DND-41 (cell line): Measurements from ENCODE around the gene CCDC169.

Experiments
- ATAC-seq: fragments of 200-7000 bp; cut with Tn5 transposase; 3 replicates; pipeline ENCODE4 v1.9.1; 2021; ENCODE audit warnings: low read depth; ENCODE audit not compliant: insufficient read depth
- DNase-seq: peaks from one replicate; pipeline ENCODE4 v3.0.0-alpha.2; 2020
- H2AFZ ChIP-seq: 2 replicates; pipeline ENCODE4 v1.6.0; 2012; ENCODE audit warnings: low read depth, low read length
- H3K27ac ChIP-seq: 2 replicates; pipeline ENCODE4 v1.5.1; 2012; ENCODE audit warnings: low read length, inconsistent platforms
- H3K27me3 ChIP-seq: fragments of 200-600 bp; sonication (generic); 2 replicates; pipeline ENCODE4 v1.6.0; 2012; ENCODE audit warnings: low read length, mild to moderate bottlenecking, inconsistent platforms; ENCODE audit not compliant: insufficient read depth, poor library complexity
- H3K36me3 ChIP-seq: 2 replicates; pipeline ENCODE4 v1.5.1; 2012; ENCODE audit warnings: low read length, inconsistent platforms; ENCODE audit not compliant: insufficient read depth
- H3K4me1 ChIP-seq: 2 replicates; pipeline ENCODE4 v1.5.1; 2012; ENCODE audit warnings: mild to moderate bottlenecking, low read length; ENCODE audit not compliant: insufficient read depth
- H3K4me2 ChIP-seq: 2 replicates; pipeline ENCODE4 v1.6.0; 2012; ENCODE audit warnings: mild to moderate bottlenecking, moderate library complexity, low read length, inconsistent platforms; ENCODE audit not compliant: insufficient read depth
- H3K4me3 ChIP-seq, 2 experiments: fragments of 200-600 bp in 1 of 2; shearing (Covaris generic) in 1 of 2; 2 replicates each; pipeline ENCODE4 v1.5.1; 2012 to 2016; ENCODE audit warnings: inconsistent platforms in 2 of 2, low read length in 2 of 2, mild to moderate bottlenecking in 2 of 2, low read depth in 1 of 2, moderate library complexity in 1 of 2
- H3K79me2 ChIP-seq: 2 replicates; pipeline ENCODE4 v1.6.0; 2012; ENCODE audit warnings: low read length, inconsistent platforms; ENCODE audit not compliant: insufficient read depth
- H3K9ac ChIP-seq: 2 replicates; pipeline ENCODE4 v1.6.0; 2012; ENCODE audit warnings: low read depth, mild to moderate bottlenecking, inconsistent platforms, low read length, moderate library complexity
- H3K9me3 ChIP-seq: 2 replicates; pipeline ENCODE4 v1.5.1; 2012; ENCODE audit warnings: low read length, moderate library complexity, mild to moderate bottlenecking, inconsistent platforms; ENCODE audit not compliant: insufficient read depth, severe bottlenecking
- H4K20me1 ChIP-seq: 2 replicates; pipeline ENCODE4 v1.6.0; 2012; ENCODE audit warnings: low read length; ENCODE audit not compliant: insufficient read depth
- EZH2 ChIP-seq: IDR thresholded peaks from 3 replicates; pipeline ENCODE4 v1.6.1; 2012; ENCODE audit warnings: borderline replicate concordance, low read depth, mild to moderate bottlenecking, moderate library complexity, low read length, inconsistent platforms; ENCODE audit not compliant: severe bottlenecking
- TF ChIP-seq, protein P1 (sequence below): IDR thresholded peaks from 2 replicates; pipeline ENCODE4 v1.5.1; 2012; ENCODE audit warnings: borderline replicate concordance, low read length, moderate library complexity, mild to moderate bottlenecking; ENCODE audit not compliant: poor library complexity, severe bottlenecking; ENCODE audit errors: extremely low read depth

CCDC169 gene

DNA sequence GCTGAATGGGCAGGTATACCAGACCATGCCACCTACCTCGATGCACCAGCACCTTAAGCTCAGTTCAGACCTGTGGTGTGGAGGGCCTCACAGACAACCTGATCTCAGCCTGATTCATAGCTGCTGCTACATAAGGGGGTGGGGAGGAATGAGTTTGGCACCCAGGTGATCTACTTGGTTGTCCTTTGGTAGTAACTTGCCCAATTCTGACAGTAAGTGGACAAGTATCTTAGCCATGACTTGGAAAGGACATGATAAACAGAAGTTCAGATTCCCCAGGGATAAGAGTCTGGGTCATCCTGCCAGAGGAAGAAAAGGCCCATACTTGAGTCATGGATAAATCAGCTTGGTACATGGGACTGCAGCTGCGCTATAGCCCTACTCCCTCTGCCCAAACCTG, 54.9 kb downstream of the CCDC169 start:
- Histone ChIP-seq H3K4me2 (no peak overlapping the region), H3K9me3 (no peaks in the 10 kb centered on the region), H3K4me1 (no peaks in the 10 kb centered on the region), H3K4me3 (no peak overlapping the region), H3K27ac (no peak overlapping the region), H3K9ac (no peak overlapping the region), H4K20me1 (no peaks in the 10 kb centered on the region), H3K27me3 (no peaks in the 10 kb centered on the region), H3K79me2 (no peaks in the 10 kb centered on the region), H2AFZ (no peak overlapping the region), H3K36me3 (no peaks in the 10 kb centered on the region)
- TF ChIP-seq, protein P1, sequence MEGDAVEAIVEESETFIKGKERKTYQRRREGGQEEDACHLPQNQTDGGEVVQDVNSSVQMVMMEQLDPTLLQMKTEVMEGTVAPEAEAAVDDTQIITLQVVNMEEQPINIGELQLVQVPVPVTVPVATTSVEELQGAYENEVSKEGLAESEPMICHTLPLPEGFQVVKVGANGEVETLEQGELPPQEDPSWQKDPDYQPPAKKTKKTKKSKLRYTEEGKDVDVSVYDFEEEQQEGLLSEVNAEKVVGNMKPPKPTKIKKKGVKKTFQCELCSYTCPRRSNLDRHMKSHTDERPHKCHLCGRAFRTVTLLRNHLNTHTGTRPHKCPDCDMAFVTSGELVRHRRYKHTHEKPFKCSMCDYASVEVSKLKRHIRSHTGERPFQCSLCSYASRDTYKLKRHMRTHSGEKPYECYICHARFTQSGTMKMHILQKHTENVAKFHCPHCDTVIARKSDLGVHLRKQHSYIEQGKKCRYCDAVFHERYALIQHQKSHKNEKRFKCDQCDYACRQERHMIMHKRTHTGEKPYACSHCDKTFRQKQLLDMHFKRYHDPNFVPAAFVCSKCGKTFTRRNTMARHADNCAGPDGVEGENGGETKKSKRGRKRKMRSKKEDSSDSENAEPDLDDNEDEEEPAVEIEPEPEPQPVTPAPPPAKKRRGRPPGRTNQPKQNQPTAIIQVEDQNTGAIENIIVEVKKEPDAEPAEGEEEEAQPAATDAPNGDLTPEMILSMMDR = no peak
- no peak for TF ChIP-seq EZH2
- ATAC-seq (no peak), DNase-seq (no peak)

DNA sequence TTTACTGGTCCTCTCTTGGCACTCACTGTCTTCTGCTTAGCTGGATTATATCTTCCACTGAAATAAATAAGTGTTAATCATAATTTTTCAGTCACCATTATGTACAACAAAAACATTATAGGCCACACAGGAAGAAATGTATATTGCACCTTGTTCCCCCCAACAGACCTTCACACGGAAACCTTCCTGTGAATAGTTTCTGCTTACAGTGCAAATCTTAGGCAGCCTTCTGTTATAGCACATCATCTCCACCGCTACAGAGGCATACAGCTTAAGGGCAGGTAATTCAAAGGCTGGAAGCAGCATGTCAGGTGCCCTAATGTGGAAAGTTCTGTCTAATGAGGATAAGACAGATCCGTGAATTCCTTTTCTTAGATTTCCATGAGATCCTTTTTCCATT, 66.4 kb downstream of the CCDC169 start:
- Histone ChIP-seq H3K79me2 (no peaks in the 10 kb centered on the region), H4K20me1 (no peaks in the 10 kb centered on the region), H3K27ac (no peak overlapping the region), H2AFZ (no peak overlapping the region), H3K36me3 (no peaks in the 10 kb centered on the region), H3K4me1 (no peaks in the 10 kb centered on the region), H3K27me3 (no peaks in the 10 kb centered on the region), H3K9me3 (no peaks in the 10 kb centered on the region), H3K4me3 (no peak overlapping the region), H3K9ac (no peak overlapping the region), H3K4me2 (no peak overlapping the region)
- TF ChIP-seq EZH2 = no peak
- TF ChIP-seq, protein P1 = no peak
- ATAC-seq (no peak), DNase-seq (no peak)

DNA sequence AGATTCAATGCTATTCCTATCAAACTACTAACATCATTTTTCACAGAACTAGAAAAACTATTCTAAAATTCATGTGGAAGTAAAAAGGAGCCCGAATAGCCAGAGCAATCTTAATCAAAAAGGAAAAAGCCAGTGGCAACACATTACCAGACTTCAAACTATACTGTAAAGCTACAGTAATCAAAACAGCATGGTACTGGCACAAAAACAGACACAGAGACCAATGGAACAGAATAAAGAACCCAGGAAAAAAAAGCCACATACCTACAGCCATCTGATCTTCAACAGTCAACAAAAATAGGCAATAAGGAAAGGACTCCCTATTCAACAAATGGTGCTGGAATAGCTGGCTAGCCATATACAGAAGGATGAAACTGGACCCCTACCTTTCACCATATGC, 72.9 kb downstream of the CCDC169 start:
- H3K4me2 ChIP-seq = no peak overlapping the region
- no peak overlapping the region for H3K4me3 ChIP-seq
- H3K27me3 ChIP-seq = no peaks in the 10 kb centered on the region
- no peak for TF ChIP-seq EZH2
- TF ChIP-seq, protein P1 = no peak
- H3K79me2 ChIP-seq = no peaks in the 10 kb centered on the region
- H3K27ac ChIP-seq = no peak overlapping the region
- H3K4me1 ChIP-seq = no peaks in the 10 kb centered on the region
- H4K20me1 ChIP-seq = no peaks in the 10 kb centered on the region
- no peak for ATAC-seq
- no peak for DNase-seq
- H2AFZ ChIP-seq = no peak overlapping the region
- H3K9me3 ChIP-seq = peaks cover 3% of the 10 kb centered on the region
- no peaks in the 10 kb centered on the region for H3K36me3 ChIP-seq
- no peak overlapping the region for H3K9ac ChIP-seq

DNA sequence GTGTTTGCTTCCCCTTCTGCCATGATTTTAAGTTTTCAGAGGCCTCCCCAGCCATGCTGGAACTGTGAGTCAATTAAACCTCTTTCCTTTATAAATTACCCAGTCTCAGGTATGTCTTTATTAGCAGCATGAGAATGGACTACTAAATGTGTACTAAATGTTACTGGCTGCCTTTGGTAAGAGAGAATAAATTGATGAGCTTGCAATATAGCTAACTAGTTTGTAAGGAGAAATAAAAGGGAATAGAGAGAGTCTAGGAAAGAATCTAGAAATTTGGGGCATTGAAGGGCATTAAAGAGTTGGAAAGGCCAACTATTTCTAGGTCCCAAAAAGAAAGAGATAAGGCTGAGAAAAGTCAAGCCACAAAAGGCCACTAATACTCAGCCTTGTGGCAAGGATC, 77.7 kb downstream of the CCDC169 start:
- Histone ChIP-seq H3K4me2 (no peak overlapping the region), H3K27ac (no peak overlapping the region), H2AFZ (no peak overlapping the region), H3K36me3 (no peaks in the 10 kb centered on the region), H3K27me3 (no peaks in the 10 kb centered on the region), H3K4me3 (no peak overlapping the region), H3K9me3 (peaks cover 2% of the 10 kb centered on the region), H3K79me2 (no peaks in the 10 kb centered on the region), H4K20me1 (no peaks in the 10 kb centered on the region), H3K9ac (no peak overlapping the region), H3K4me1 (no peaks in the 10 kb centered on the region)
- no peak for DNase-seq
- no peak for ATAC-seq
- TF ChIP-seq, protein P1 = no peak
- TF ChIP-seq EZH2 = no peak
